Breast epithelium (tissue), 3 donors: ENCODE data around the gene MYO3B.

ENCODE experiments used
- POLR2A ChIP-seq: fragments of 450-650 bp; IDR thresholded peaks from one replicate; pipeline ENCODE4 v1.6.1; 2016; ENCODE audit warnings: antibody characterized with exemption, mild to moderate bottlenecking, moderate library complexity
- TF ChIP-seq, protein P1 (sequence below), 3 donors: fragments of 450-650 bp; IDR thresholded peaks; one replicate each; pipeline ENCODE4 v1.5.1; 2016 to 2017; ENCODE audit warnings: antibody characterized with exemption in 3 of 3, mild to moderate bottlenecking in 3 of 3, moderate library complexity in 3 of 3

DNA sequence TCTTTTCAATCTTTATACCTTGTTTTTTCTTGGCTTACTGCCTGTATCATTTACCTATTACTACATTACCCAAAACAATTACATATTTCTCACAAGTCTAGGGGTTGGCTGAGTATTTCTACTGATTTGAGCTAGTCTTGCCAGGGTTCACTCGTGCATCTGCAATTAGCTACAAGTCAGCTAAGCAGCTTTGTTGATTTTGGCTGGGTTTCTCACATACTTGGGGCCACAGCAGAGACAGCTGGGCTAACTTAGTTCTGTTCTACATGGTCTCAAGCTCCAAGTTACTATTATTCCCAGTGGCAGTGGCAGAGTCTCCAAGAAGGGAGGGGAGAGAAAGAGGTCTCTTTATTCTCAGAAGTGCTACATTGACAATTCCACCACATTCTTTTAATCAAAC lies 482.5 kb downstream of the MYO3B start:
- TF ChIP-seq POLR2A = no peak
- TF ChIP-seq, protein P1, sequence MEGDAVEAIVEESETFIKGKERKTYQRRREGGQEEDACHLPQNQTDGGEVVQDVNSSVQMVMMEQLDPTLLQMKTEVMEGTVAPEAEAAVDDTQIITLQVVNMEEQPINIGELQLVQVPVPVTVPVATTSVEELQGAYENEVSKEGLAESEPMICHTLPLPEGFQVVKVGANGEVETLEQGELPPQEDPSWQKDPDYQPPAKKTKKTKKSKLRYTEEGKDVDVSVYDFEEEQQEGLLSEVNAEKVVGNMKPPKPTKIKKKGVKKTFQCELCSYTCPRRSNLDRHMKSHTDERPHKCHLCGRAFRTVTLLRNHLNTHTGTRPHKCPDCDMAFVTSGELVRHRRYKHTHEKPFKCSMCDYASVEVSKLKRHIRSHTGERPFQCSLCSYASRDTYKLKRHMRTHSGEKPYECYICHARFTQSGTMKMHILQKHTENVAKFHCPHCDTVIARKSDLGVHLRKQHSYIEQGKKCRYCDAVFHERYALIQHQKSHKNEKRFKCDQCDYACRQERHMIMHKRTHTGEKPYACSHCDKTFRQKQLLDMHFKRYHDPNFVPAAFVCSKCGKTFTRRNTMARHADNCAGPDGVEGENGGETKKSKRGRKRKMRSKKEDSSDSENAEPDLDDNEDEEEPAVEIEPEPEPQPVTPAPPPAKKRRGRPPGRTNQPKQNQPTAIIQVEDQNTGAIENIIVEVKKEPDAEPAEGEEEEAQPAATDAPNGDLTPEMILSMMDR (IDR thresholded peaks at IDR 0.05) = no peak
